ENCODE measurements around the gene DENND1B.

DNA sequence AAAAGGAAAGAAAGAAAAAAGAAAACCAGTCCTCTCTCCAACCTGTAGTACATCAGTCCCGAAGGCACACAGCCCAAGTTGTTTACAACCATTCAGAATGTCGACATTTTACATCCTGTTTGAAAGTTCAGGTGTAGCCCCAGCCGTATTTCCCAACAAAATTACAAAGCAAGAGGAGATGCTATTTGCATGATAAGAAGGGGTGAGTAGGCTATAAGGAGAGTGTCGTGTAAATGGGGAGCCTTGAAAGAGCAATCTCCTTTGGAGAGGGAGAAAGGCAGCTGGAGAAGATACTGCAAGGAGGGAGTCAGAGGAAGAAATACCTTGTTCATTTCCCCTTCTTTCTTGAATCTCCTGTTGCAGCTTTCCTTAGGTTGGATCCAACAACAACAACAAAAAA is 35.5 kb upstream of the DENND1B start:
- TF ChIP-seq, protein P1, sequence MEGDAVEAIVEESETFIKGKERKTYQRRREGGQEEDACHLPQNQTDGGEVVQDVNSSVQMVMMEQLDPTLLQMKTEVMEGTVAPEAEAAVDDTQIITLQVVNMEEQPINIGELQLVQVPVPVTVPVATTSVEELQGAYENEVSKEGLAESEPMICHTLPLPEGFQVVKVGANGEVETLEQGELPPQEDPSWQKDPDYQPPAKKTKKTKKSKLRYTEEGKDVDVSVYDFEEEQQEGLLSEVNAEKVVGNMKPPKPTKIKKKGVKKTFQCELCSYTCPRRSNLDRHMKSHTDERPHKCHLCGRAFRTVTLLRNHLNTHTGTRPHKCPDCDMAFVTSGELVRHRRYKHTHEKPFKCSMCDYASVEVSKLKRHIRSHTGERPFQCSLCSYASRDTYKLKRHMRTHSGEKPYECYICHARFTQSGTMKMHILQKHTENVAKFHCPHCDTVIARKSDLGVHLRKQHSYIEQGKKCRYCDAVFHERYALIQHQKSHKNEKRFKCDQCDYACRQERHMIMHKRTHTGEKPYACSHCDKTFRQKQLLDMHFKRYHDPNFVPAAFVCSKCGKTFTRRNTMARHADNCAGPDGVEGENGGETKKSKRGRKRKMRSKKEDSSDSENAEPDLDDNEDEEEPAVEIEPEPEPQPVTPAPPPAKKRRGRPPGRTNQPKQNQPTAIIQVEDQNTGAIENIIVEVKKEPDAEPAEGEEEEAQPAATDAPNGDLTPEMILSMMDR (conservative IDR thresholded peaks at IDR 0.05) = no peak
- no peak for TF ChIP-seq ZFX (IDR thresholded peaks at IDR 0.05)

All from C4-2B (cell line).